ENCODE results near the gene USP4.

- TF ChIP-seq CTCF (IDR thresholded peaks at IDR 0.05; ENCODE audit: poor library complexity) = no peak
- TF ChIP-seq EZH2 (IDR thresholded peaks at IDR 0.05; ENCODE audit: borderline replicate concordance) = no peak
- TF ChIP-seq EZH2phosphoT487 (IDR thresholded peaks at IDR 0.05; ENCODE audit: low read depth, severe bottlenecking, unreplicated experiment) = no peak
Observed at GRCh38 chr3:49370585-49371290, 30.9 kb upstream of the USP4 start.
